GM12892 (cell line): Measurements from ENCODE around the gene SLC29A1.

ENCODE experiments used
- POLR2A ChIP-seq: IDR thresholded peaks from 2 replicates; pipeline ENCODE4 v1.6.1; 2011; ENCODE audit warnings: low read depth, low read length, control low read depth
- POLR2AphosphoS5 ChIP-seq: IDR thresholded peaks from 2 replicates; pipeline ENCODE4 v1.6.1; 2011; ENCODE audit warnings: low read depth, low read length, control low read depth
- TAF1 ChIP-seq: IDR thresholded peaks from 2 replicates; pipeline ENCODE4 v1.6.1; 2011; ENCODE audit warnings: low read depth, mild to moderate bottlenecking, control low read depth, low read length, borderline replicate concordance

DNA sequence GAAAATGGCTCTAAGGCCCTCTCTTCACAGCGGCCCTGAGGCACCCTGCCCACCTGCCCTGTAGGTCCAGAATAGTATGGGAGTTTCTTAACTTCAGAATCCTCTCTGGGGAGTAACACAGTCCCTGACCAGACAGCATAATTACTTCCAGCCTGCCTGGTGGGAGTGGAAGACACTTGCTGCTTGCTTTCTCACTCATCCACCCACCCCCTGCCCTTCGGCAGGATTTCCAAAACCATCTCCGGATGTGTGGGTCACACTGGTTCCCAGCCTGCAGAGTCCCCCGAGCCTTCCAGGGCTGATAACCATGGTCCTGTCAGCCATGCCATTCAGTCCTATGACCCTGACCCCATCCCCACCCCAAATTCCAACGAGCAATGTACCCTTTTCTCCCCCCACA, 5.4 kb downstream of the SLC29A1 start:
- TF ChIP-seq POLR2A = no peak
- TF ChIP-seq POLR2AphosphoS5 = no peak
- TF ChIP-seq TAF1 = no peak
